ENCODE results near the gene CHCHD10. TPM values are rescaled to one million over a fixed set of nuclear protein-coding genes. Genes with fewer than 3 reads are reported as not detected.

Gene CHCHD10
- 0.29 TPM in 1 of 2 replicates, not detected in the other for total RNA-seq

GRCh38 chr22:23767673-23768548 is at the start of gene CHCHD10:
CHCHD10 (minus strand) TSS chr22:23767972; CDS start chr22:23767874, 98 bp downstream.

GRCh38 chr22:23786752-23787599 is 19.2 kb upstream of the CHCHD10 start, which contains the start of gene SMARCB1:
SMARCB1 (plus strand) TSS chr22:23786966; CDS start chr22:23787170, 204 bp downstream.

GRCh38 chr22:23772649-23773473 is 5.1 kb upstream of the CHCHD10 start, which contains the start of gene MMP11:
MMP11 (plus strand) TSS chr22:23772849; CDS start chr22:23772871, 22 bp downstream.

GRCh38 chr22:23762842-23763578 is 4.8 kb downstream of the CHCHD10 start, which contains the start of gene C22orf15:
C22orf15 (plus strand) TSS chr22:23762990; CDS start chr22:23763307, 317 bp downstream.

GRCh38 chr22:23754220-23754919 is 13.4 kb downstream of the CHCHD10 start, which contains the start of gene VPREB3:
VPREB3 (minus strand) TSS chr22:23754425; CDS start chr22:23754363, 62 bp downstream.

GRCh38 chr22:23750714-23751440 is 16.9 kb downstream of the CHCHD10 start, which contains the start of gene ZNF70:
ZNF70 (minus strand) TSS chr22:23751112; CDS start chr22:23745140, 5,972 bp downstream.

Other genes starting within 250 kb of the CHCHD10 start
- gene IGLL1, start 187.7 kb downstream of the CHCHD10 start, total RNA-seq, result not detected in 2 replicates
- not detected in 2 replicates for gene DRICH1, start 135.7 kb downstream of the CHCHD10 start, total RNA-seq
- not detected in 2 replicates for gene RGL4, start 77.0 kb downstream of the CHCHD10 start, total RNA-seq
- 4.4 and 5.3 TPM in 2 replicates for gene ZNF70, start 16.9 kb downstream of the CHCHD10 start, total RNA-seq
- gene VPREB3, start 13.5 kb downstream of the CHCHD10 start, total RNA-seq, result not detected in 2 replicates
- not detected in 2 replicates for gene C22orf15, start 5.0 kb downstream of the CHCHD10 start, total RNA-seq
- 6.2 and 8.5 TPM in 2 replicates for gene MMP11, start 4.9 kb upstream of the CHCHD10 start, total RNA-seq
- gene SMARCB1, start 19.0 kb upstream of the CHCHD10 start, total RNA-seq, result 60.0 and 71.9 TPM in 2 replicates
- 0.06 TPM in 1 of 2 replicates, not detected in the other for gene DERL3, start 71.0 kb upstream of the CHCHD10 start, total RNA-seq
- gene SLC2A11, start 89.9 kb upstream of the CHCHD10 start, total RNA-seq, result 5.2 and 5.3 TPM in 2 replicates
- 800 and 820 TPM in 2 replicates for gene MIF, start 126.4 kb upstream of the CHCHD10 start, total RNA-seq
- 1.4 and 1.8 TPM in 2 replicates for gene GSTT2B, start 193.2 kb upstream of the CHCHD10 start, total RNA-seq
- 0.87 TPM in 1 of 2 replicates, not detected in the other for gene DDTL, start 198.9 kb upstream of the CHCHD10 start, total RNA-seq
- 126 and 128 TPM in 2 replicates for gene DDT, start 206.5 kb upstream of the CHCHD10 start, total RNA-seq
- gene GSTT2, start 212.2 kb upstream of the CHCHD10 start, total RNA-seq, result not detected in 2 replicates
- not detected in 2 replicates for gene GSTT4, start 237.5 kb upstream of the CHCHD10 start, total RNA-seq
- 24.9 and 25.3 TPM in 2 replicates for gene CABIN1, start 243.3 kb upstream of the CHCHD10 start, total RNA-seq

Measured in cardiac ventricle fibroblast (primary cell).